ENCODE data around the gene MIGA2. TPM values are rescaled to one million over a fixed set of nuclear protein-coding genes. Genes with fewer than 3 reads are reported as not detected.

MIGA2 gene
- total RNA-seq, 1 experiment from 2014 or later, result 10.2 TPM

DNA sequence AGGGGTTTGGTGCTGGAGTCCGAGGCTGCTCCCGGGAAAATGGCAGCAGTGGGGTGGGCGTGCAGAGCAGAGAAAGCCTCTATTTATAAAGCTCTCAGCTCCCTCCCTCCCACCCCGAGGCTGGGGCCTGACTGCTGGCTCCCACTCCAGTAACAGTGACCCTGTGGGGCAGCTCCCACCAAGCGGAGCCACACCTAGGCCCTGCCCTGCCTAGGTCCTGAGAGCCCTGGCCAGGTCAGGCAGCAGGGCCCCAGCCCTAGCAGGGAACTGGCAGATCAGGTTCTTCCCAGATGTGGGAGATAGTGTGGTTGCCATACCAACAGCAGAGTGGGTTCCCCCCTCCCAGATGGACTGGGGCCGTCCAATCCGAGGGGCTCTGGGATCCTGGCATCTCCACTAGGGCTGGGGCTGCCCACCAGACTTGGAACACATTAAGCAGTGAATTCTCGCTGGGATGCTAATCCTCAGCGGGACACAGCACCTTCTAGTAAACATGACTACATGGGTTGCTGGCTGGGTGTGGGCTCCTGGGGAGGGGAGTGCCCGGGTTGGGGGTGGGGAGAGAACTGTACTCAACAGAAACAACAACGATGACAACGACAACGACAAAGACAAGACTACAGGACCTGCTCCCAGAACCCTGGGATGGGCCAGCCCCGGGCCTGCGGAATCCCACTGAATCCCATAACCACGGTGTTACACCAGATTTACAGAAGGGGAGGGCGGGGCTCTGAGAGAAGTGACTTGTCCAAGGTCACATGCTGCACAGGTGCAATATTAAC, 9.8 kb upstream of the MIGA2 start:
- Histone ChIP-seq H3K4me1 (ENCODE audit: low read length) (peaks cover 21% of the 10 kb centered on the region), H3K27ac (ENCODE audit: low read length) (peak overlapping the region; percentile 49; the same call in 1 of the 2 replicates), H2AFZ (ENCODE audit: low read length) (no peak overlapping the region), H3K27me3 (ENCODE audit: low read length) (no peaks in the 10 kb centered on the region), H3K36me3 (ENCODE audit: insufficient read depth, low read length) (no peaks in the 10 kb centered on the region), H3K9me3 (ENCODE audit: low read length) (no peaks in the 10 kb centered on the region), H4K20me1 (ENCODE audit: insufficient read depth, low read depth, low read length) (peaks cover 8% of the 10 kb centered on the region; the same call in 1 of the 2 replicates), H3K4me2 (ENCODE audit: low read depth, low read length, poor library complexity, severe bottlenecking) (peak overlapping the region; percentile 90), H3K9me2 (replicated peaks; ENCODE audit: insufficient read depth, low read length) (no peaks in the 10 kb centered on the region), H3K79me2 (ENCODE audit: low read length) (peaks cover 54% of the 10 kb centered on the region), H3K4me3 (ENCODE audit: low read length) (peak overlapping the region; percentile 94), H3K9ac (ENCODE audit: low read length) (peak overlapping the region; percentile 81)
- DNase-seq, result no peak

DNA sequence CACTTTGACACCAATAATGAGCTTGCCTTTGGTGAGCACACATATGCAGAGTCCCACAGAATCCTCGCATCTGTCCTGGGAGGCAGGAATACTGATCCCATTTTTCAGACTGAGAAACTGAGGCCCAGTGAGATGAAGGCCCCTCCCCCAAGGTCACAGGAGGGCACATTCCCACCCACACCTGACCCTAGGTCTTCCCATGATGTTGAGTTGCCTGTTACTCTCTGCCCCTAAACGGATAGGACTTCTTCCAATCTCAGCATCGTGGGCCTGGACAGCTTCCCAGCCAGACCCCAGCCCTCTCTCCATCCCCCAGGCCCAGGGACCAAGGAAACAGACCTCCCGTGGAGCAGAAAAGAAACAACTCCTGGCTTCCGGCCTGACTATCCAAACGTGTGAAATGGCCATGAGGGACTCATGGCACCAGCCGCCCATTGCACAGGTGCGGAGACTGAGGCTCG, 9.2 kb upstream of the MIGA2 start:
- no peak overlapping the region for H2AFZ ChIP-seq (ENCODE audit: low read length)

DNA sequence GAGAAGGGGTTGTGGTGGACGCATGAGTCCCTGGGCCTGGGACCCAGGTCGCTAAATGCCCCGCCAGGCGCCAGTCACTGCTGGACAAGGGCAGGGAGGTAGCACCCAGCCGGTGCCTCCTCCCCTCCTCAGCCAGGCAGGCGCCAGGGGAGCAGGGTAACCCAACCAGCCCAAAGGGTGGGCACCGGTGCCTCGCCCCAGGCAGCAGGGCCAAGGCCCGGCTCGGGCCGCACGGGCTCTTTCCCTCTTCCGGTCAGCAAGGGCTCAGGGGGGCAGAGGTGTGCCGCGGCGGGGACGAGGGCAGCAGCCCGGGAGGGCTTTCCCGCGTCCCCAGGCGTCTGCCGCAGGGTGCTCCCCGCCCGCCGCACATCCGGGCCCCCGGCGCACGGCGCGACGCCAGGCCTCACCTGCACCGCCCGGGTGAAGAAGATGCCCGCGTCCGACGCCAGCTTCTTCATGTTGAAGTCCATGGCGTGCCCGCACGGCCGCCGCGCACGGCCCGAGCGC, 8.7 kb upstream of the MIGA2 start:
- peaks cover 47% of the 10 kb centered on the region for H3K79me2 ChIP-seq (ENCODE audit: low read length)
- peak overlapping the region; percentile 94 for H3K4me3 ChIP-seq (ENCODE audit: low read length)
- peak; percentile 88 for DNase-seq

More for the DNA sequence above, 9.2 kb upstream of the MIGA2 start:
- Histone ChIP-seq H3K27me3 (ENCODE audit: low read length) (no peaks in the 10 kb centered on the region), H3K27ac (ENCODE audit: low read length) (peak overlapping the region; percentile 49), H4K20me1 (ENCODE audit: insufficient read depth, low read depth, low read length) (peaks cover 8% of the 10 kb centered on the region; the same call in 1 of the 2 replicates), H3K9ac (ENCODE audit: low read length) (peak overlapping the region; percentile 81), H3K79me2 (ENCODE audit: low read length) (peaks cover 52% of the 10 kb centered on the region), H3K9me2 (replicated peaks; ENCODE audit: insufficient read depth, low read length) (no peaks in the 10 kb centered on the region), H3K4me2 (ENCODE audit: low read depth, low read length, poor library complexity, severe bottlenecking) (peak overlapping the region; percentile 90), H3K36me3 (ENCODE audit: insufficient read depth, low read length) (no peaks in the 10 kb centered on the region), H3K4me1 (ENCODE audit: low read length) (peaks cover 21% of the 10 kb centered on the region), H3K4me3 (ENCODE audit: low read length) (peak overlapping the region; percentile 94), H3K9me3 (ENCODE audit: low read length) (no peaks in the 10 kb centered on the region)
- peak; percentile 72 for DNase-seq

DNA sequence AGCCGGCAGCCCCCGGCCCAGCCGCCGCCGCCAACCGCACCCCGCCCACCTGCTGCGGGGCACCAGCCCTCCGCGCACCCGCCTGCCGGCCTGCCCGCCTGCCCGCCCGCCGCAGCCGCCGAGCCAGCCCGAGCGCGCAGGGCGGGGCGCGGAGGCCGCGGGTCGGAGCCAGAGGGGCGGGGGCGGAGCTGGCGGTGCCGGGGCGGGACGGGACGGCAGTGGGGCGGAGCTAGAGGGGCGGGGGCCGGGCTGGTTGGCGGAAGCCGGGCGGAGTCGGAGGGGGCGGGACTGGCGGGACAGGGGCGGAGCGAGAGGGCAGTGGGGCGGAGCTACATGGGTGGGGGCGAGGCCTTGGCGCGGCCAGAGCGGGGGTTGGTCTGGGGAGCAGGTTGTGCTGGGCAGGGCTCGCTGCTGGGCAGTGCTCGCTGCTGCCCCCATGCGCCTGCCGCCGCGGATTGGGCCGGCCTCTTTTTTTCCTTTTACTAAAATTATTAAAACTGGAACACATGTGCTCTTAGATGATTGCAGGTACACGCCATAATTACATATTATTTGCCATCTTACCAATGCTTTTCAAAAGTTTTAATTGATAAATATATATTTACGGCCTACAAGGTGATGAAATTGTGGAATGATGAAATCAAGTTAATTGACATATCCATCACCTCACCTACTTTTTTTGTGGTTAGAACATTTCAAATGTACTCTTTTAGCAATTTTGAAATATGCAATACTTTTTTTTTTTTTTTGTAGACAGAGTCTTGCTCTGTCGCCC, 8.0 kb upstream of the MIGA2 start, which contains the start of gene SH3GLB2:
Gene SH3GLB2, minus strand, starts transcription at position 140 of the 775 bp plus-strand sequence. CDS start 177 bp downstream, outside the sequence.
- peaks cover 41% of the 10 kb centered on the region for H3K79me2 ChIP-seq (ENCODE audit: low read length)
- no peaks in the 10 kb centered on the region for H3K9me2 ChIP-seq (replicated peaks; ENCODE audit: insufficient read depth, low read length)
- peak within 1 kb of the TSS; percentile 90 for H3K4me2 ChIP-seq (ENCODE audit: low read depth, low read length, poor library complexity, severe bottlenecking)
- no peaks in the 10 kb centered on the region for H3K27me3 ChIP-seq (ENCODE audit: low read length)
- H3K27ac ChIP-seq (ENCODE audit: low read length), result peak within 1 kb of the TSS; percentile 49
- DNase-seq, result peak; percentile 96
- no peaks in the 10 kb centered on the region for H3K36me3 ChIP-seq (ENCODE audit: insufficient read depth, low read length)
- H3K4me1 ChIP-seq (ENCODE audit: low read length), result peaks cover 21% of the 10 kb centered on the region
- H2AFZ ChIP-seq (ENCODE audit: low read length), result 0 out of 2 replicates have a peak within 1 kb of the TSS, but pooled peaks have one; percentile 23
- peaks cover 8% of the 10 kb centered on the region; the same call in 1 of the 2 replicates for H4K20me1 ChIP-seq (ENCODE audit: insufficient read depth, low read depth, low read length)
- peak within 1 kb of the TSS; percentile 94 for H3K4me3 ChIP-seq (ENCODE audit: low read length)
- H3K9me3 ChIP-seq (ENCODE audit: low read length), result no peaks in the 10 kb centered on the region
- H3K9ac ChIP-seq (ENCODE audit: low read length), result peak within 1 kb of the TSS; percentile 81

More for the DNA sequence above, 8.7 kb upstream of the MIGA2 start:
- H3K9me2 ChIP-seq (replicated peaks; ENCODE audit: insufficient read depth, low read length), result no peaks in the 10 kb centered on the region
- peak overlapping the region; percentile 49; the same call in 1 of the 2 replicates for H3K27ac ChIP-seq (ENCODE audit: low read length)
- peaks cover 21% of the 10 kb centered on the region for H3K4me1 ChIP-seq (ENCODE audit: low read length)
- peak overlapping the region; percentile 81 for H3K9ac ChIP-seq (ENCODE audit: low read length)
- no peaks in the 10 kb centered on the region for H3K36me3 ChIP-seq (ENCODE audit: insufficient read depth, low read length)
- no peaks in the 10 kb centered on the region for H3K27me3 ChIP-seq (ENCODE audit: low read length)
- peaks cover 8% of the 10 kb centered on the region; the same call in 1 of the 2 replicates for H4K20me1 ChIP-seq (ENCODE audit: insufficient read depth, low read depth, low read length)
- H2AFZ ChIP-seq (ENCODE audit: low read length), result no peak overlapping the region
- H3K9me3 ChIP-seq (ENCODE audit: low read length), result no peaks in the 10 kb centered on the region
- peak overlapping the region; percentile 90 for H3K4me2 ChIP-seq (ENCODE audit: low read depth, low read length, poor library complexity, severe bottlenecking)

DNA sequence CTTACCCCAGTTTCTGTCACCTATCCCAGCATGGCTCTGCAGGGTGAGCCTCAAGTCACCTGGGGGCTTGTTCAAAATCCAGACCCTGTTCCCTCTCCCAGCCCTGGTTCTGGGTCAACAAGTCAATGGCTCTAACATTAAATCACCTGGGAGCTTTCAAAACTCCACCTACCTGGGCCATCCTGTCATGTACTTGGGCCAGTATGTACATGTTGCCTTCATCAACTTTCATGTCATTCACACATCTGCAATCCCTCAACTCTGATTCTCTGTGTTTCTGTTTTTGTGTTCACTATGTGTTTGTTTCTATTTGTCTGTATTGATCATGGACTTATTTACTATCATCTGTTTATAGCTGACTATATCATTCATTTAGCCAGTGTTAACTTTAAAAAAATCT, 6.2 kb upstream of the MIGA2 start:
- no peaks in the 10 kb centered on the region for H3K36me3 ChIP-seq (ENCODE audit: insufficient read depth, low read length)
- no peak overlapping the region for H3K9ac ChIP-seq (ENCODE audit: low read length)
- peaks cover 27% of the 10 kb centered on the region for H3K79me2 ChIP-seq (ENCODE audit: low read length)
- DNase-seq, result no peak
- no peak overlapping the region for H3K4me3 ChIP-seq (ENCODE audit: low read length)
- no peaks in the 10 kb centered on the region for H3K27me3 ChIP-seq (ENCODE audit: low read length)
- peaks cover 8% of the 10 kb centered on the region; the same call in 1 of the 2 replicates for H4K20me1 ChIP-seq (ENCODE audit: insufficient read depth, low read depth, low read length)
- no peak overlapping the region for H3K4me2 ChIP-seq (ENCODE audit: low read depth, low read length, poor library complexity, severe bottlenecking)
- H3K9me3 ChIP-seq (ENCODE audit: low read length), result no peaks in the 10 kb centered on the region
- H3K4me1 ChIP-seq (ENCODE audit: low read length), result peaks cover 21% of the 10 kb centered on the region
- no peak overlapping the region for H3K27ac ChIP-seq (ENCODE audit: low read length)
- H2AFZ ChIP-seq (ENCODE audit: low read length), result no peak overlapping the region
- H3K9me2 ChIP-seq (replicated peaks; ENCODE audit: insufficient read depth, low read length), result no peaks in the 10 kb centered on the region

DNA sequence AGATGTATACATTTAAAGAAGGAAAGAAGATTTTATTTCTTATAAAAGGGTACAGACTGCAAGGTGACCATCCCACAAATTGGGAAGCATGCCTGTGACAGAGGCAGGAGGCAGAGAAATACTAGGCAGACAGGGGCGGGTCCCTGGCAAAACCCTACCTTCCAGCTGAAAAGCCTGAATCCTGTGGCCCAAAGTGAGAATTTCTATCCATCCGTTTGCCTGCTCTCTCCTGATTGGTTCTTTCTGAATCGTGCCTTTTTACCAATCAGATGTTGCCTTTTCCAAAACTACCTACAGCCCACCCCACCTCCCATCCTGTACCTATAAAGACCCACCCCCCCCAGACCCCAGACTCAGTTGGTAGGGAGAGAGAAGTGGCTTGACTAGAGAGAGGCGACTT, 4.9 kb upstream of the MIGA2 start:
- Histone ChIP-seq H3K4me1 (ENCODE audit: low read length) (peaks cover 19% of the 10 kb centered on the region), H3K79me2 (ENCODE audit: low read length) (peaks cover 15% of the 10 kb centered on the region), H3K27ac (ENCODE audit: low read length) (no peak overlapping the region), H3K9ac (ENCODE audit: low read length) (no peak overlapping the region), H3K9me3 (ENCODE audit: low read length) (no peaks in the 10 kb centered on the region), H3K4me2 (ENCODE audit: low read depth, low read length, poor library complexity, severe bottlenecking) (no peak overlapping the region), H3K36me3 (ENCODE audit: insufficient read depth, low read length) (no peaks in the 10 kb centered on the region), H3K4me3 (ENCODE audit: low read length) (no peak overlapping the region), H3K27me3 (ENCODE audit: low read length) (no peaks in the 10 kb centered on the region), H2AFZ (ENCODE audit: low read length) (no peak overlapping the region), H3K9me2 (replicated peaks; ENCODE audit: insufficient read depth, low read length) (no peaks in the 10 kb centered on the region), H4K20me1 (ENCODE audit: insufficient read depth, low read depth, low read length) (peaks cover 8% of the 10 kb centered on the region; the same call in 1 of the 2 replicates)
- DNase-seq, result no peak

DNA sequence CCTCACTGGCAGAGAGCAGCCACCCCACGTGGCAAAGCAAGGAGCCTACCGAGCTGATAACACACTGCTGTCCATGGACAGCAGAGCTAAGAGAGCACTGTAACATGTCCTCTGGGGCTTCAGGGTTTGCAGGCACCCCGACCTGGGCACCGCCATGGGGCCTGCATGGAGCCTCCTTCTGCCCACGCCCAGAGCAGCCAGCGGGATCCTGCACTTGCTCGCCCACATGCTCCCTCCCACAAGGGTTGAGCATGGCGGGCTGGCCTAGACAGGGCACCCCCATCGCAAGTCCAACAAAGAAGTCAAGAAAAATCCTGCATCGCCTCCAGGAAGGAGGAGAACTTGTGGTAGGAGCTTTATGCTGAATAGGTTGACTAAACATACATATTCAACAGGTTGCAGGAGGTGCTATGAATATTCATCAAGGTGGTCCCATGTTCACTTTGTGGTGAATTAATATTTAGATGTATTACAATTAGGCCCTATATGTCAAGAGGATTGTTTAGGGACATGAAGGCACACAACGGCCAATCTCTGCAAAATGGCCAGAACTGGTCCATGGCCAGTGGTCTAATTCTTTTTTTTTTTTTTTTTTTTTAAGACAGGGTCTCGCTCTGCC, 3.8 kb upstream of the MIGA2 start:
- Histone ChIP-seq H3K9me2 (replicated peaks; ENCODE audit: insufficient read depth, low read length) (no peaks in the 10 kb centered on the region), H3K27me3 (ENCODE audit: low read length) (no peaks in the 10 kb centered on the region), H2AFZ (ENCODE audit: low read length) (no peak overlapping the region), H3K4me1 (ENCODE audit: low read length) (peaks cover 13% of the 10 kb centered on the region), H3K9ac (ENCODE audit: low read length) (no peak overlapping the region), H3K9me3 (ENCODE audit: low read length) (no peaks in the 10 kb centered on the region), H3K4me2 (ENCODE audit: low read depth, low read length, poor library complexity, severe bottlenecking) (no peak overlapping the region), H3K36me3 (ENCODE audit: insufficient read depth, low read length) (no peaks in the 10 kb centered on the region), H3K79me2 (ENCODE audit: low read length) (peaks cover 15% of the 10 kb centered on the region), H3K27ac (ENCODE audit: low read length) (no peak overlapping the region), H4K20me1 (ENCODE audit: insufficient read depth, low read depth, low read length) (peaks cover 6% of the 10 kb centered on the region; the same call in 1 of the 2 replicates), H3K4me3 (ENCODE audit: low read length) (no peak overlapping the region)
- DNase-seq, result no peak

Data from Karpas-422 (cell line).